Activated CD8-positive, alpha-beta memory T cell treated with anti-CD3 and anti-CD28 coated beads, Interleukin-2, amount 50 U/mL, for 4 hours (primary cell): Measurements from ENCODE around the gene RPLP2.

Experiments
- DNase-seq: peaks from one replicate; pipeline ENCODE4 v3.0.0-alpha.2; 2020

The RPLP2 gene

GRCh38 chr11:809287-810039, at the start of gene RPLP2:
RPLP2 (plus strand) TSS chr11:809967; CDS start chr11:810235, 268 bp downstream.
- DNase-seq = peak; percentile 99

GRCh38 chr11:760236-760635, 49.5 kb upstream of the RPLP2 start:
- DNase-seq = no peak

DNA sequence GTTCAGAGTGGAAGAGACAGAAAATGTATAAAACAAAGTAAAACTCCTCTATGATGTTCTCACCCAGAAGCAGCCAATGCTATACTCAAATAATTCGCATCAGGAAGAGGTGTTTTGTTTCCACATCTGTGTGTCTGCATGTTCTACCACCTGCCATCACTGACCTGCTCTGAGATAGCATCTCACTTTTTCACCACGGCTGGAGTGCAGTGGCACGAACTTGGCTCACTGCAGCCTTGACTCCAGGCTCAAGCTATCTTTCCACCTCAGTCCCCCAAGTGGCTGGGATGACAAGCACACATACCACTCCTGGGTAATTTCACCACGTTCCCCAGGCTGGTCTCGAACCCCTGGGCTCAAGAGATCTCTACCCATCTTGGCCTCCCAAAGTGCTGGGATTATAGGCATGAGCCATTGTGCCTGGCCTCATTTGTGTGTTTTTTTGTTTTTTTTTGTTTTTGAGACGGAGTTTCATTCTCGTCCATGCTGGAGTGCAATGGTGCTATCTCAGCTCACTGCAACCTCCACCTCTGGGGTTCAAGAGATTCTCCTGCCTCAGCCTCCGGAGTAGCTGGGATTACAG, 48.1 kb upstream of the RPLP2 start:
- no peak for DNase-seq

- no peak for DNase-seq
These were observed 47.2 kb upstream of the RPLP2 start for GRCh38 chr11:762421-763072.

GRCh38 chr11:763073-763463, 46.7 kb upstream of the RPLP2 start:
- DNase-seq = no peak

- no peak for DNase-seq
These were observed 46.0 kb upstream of the RPLP2 start for GRCh38 chr11:763549-764321.

GRCh38 chr11:764322-765024, 45.3 kb upstream of the RPLP2 start:
- no peak for DNase-seq

- DNase-seq = peak; percentile 63
These were observed 44.6 kb upstream of the RPLP2 start for GRCh38 chr11:765025-765801.

DNA sequence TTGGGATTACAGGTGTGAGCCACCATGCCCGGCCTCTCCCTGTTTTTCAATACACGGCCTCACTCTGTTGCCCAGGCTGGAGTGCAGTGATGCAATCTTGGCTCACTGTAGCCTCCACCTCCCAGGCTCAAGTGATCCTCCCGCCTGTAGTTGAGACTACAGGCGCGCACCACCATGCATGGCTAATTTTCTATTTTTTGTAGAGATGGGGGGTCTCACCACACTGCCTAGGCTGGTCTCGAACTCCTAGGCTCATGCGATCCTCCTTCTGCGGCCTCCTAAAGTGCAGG, 44.0 kb upstream of the RPLP2 start:
- DNase-seq = no peak

DNA sequence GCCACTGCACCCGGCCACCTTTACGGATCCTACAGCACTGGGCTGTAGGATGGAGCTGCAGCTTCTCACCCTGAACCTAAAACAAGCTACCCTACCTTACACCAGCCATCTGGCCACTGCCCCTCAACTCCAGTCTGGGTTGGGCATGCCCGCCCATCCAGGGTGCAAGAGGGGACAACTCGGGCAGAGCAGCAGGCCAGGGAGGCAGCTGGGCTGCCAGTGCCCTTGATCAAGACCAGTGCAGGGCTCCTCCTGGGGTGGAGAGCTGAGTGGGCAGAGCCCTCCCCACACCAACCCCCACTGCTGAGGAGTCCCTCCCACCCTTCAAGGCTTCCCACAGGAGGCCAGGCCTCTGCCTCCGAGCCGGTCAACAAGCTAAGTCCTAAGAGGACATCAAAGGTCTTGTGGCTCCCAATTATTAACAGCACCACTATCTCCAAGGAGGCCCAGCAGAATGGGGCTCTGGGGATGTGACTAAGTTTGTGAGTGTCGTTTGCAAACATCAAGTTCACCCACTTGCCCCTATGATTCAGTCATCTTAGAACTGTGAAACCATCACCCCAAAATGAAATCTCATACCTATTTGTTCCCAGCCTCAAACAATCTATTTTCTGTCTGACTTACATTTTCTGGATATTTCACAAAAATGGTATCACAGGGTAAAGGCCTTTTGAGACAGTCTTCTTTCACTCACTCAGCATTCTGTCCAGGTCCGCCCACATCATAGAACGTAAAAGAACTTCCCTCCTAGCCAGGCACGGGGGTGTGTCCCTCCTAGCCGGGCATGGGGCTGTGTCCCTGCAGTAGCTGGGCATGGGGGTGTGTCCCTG, 43.4 kb upstream of the RPLP2 start:
- DNase-seq = no peak

- no peak for DNase-seq
These were observed 42.9 kb upstream of the RPLP2 start for GRCh38 chr11:766936-767210.

DNA sequence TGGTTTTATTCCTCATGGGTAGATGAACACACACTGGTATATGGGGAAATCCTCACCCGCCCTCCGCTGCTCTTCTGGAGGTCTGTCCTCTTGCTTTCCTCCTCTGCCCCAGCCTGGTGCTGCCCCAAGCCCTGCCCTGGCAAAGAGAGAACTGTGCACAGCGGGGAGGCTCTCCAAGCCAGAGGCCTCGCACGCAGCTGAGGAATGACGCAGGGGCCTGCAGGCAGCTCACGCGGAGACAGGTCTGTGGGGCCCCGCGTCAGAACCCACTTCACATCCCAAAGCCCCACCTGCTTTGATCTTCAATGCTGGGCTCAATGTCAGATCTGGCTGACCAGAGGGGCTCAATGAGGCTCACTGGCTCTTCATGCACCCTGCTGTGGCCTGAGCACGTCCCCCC, 42.5 kb upstream of the RPLP2 start:
- DNase-seq = no peak

GRCh38 chr11:769887-770641, 39.7 kb upstream of the RPLP2 start:
- no peak for DNase-seq

DNA sequence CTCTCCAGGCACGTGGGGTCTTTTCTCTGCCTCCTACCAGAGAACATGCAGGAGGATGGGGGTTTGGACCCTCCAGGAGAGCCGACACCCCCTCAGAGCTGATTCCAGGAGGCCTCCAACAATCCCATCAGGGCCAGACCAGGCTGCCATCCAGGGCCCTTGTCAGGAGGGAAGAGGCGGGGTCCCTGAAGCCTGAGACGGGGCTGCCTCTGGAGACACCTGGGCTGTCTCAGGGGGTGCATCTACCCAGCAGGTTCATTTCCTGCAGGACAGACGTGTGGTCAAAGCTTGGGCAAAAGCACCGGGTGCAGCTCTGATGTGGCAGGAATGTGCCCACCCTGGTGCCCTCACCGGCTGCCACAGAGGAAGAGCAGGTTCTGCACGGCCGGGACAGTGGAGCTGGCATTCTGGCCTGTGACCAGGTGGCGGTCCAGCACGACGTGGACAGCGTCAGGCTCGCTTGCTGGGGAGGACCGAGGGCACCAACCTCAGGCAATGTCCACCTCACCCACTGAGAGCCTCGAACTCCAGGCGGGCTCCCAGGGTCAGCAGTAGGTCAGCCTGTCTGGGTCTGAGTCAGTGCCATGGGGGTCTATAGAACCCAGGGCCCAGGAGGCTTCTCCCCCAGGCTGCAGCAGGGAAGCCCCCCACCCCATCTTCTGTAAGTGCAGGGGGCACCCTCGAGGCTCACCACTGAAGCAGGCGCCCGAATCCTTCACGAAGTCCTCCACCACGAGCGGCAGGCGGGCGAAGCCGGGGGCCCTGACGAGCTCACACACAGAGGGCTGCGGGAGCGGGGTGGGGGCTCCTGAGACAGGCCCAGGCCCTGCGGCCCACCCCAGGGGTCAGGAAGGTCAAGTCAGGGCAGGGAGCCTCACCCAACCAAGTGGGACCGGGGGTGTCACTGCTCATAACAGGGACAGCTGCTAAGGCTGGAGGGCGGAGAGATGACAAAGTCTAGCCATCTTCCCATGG, 38.8 kb upstream of the RPLP2 start:
- DNase-seq = no peak

DNA sequence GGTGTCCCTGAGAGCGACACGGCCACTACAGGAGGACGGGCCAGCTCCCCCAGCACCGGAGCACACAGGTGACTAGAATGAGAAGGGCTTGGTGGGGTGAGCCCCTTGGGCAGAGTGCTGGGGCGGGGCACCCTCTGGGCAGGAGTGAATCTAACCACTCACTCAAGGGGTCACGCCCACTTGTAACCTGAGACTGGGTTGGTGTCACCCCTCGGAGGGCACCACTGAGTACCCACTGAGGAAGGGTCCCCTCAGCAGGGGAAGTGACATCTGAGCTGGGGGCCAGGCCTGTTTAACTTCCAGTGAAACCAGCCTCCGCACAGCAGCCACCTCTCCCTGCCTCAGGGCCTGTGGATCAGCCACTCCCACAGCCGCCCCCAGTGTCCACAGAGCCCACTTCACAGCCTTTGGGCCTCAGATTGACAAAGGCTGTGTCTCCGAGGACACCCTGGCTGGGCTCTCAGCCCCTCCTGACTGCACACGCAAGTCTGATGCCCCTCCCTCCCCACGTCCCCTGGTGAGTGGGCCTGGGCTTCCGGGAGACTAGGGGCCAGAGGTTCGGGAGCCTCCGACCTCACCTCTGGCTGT, 38.1 kb upstream of the RPLP2 start:
- DNase-seq = no peak

GRCh38 chr11:772429-773390, 37.1 kb upstream of the RPLP2 start:
- no peak for DNase-seq

GRCh38 chr11:773425-773824, 36.3 kb upstream of the RPLP2 start:
- DNase-seq = no peak

DNA sequence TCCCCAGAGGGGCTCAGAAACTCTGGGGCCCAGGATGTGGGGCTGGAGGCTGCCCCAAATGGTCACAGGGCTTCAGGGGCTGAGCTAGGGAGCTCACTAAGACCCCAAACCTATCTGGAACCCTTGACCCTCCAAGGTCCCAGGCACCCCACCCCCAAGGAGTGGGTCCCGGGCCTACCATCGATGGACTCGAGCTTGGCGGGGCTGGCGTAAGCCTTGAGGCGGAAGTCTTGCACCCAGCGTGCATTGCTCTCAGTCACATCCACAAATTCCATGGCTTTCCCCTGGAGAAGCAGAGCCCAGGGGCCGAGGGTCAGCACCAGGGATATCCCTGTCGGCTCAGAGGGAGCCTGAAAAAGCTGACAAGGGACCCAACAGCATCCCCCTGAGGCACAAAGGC, 35.9 kb upstream of the RPLP2 start:
- no peak for DNase-seq
